Thymus (tissue), 11 donors: ENCODE results near the gene INTS3. TPM values are rescaled to one million over a fixed set of nuclear protein-coding genes. Genes with fewer than 3 reads are reported as not detected.

ENCODE experiments used
- DNase-seq, 9 donors: peaks; one replicate each; pipeline ENCODE4 v3.0.0-alpha.2; 2013; ENCODE audit warnings: low spot score in 9 of 9, low read depth in 6 of 9, missing footprints in 1 of 9
- H3K27ac ChIP-seq, 2 donors: one replicate each; pipeline ENCODE4 v1.5.1; 2013; ENCODE audit warnings: control low read depth in 1 of 2, low read depth in 1 of 2, low read length in 1 of 2, mild to moderate bottlenecking in 1 of 2, moderate library complexity in 1 of 2
- H3K27me3 ChIP-seq, 2 donors: one replicate each; pipeline ENCODE4 v1.5.1; 2013; ENCODE audit warnings: low read length in 1 of 2; ENCODE audit not compliant: control insufficient read depth in 2 of 2, insufficient read depth in 1 of 2
- H3K36me3 ChIP-seq, 2 donors: one replicate each; pipeline ENCODE4 v1.5.1; 2013; ENCODE audit warnings: low read length in 1 of 2, mild to moderate bottlenecking in 1 of 2, moderate library complexity in 1 of 2; ENCODE audit not compliant: control insufficient read depth in 2 of 2, insufficient read depth in 2 of 2
- H3K4me1 ChIP-seq, 2 donors: one replicate each; pipeline ENCODE4 v1.5.1; 2013; ENCODE audit warnings: low read length in 2 of 2; ENCODE audit not compliant: control insufficient read depth in 2 of 2, insufficient read depth in 2 of 2
- H3K4me3 ChIP-seq, 2 donors: one replicate each; pipeline ENCODE4 v1.5.1; 2013; ENCODE audit warnings: low read length in 2 of 2, control low read depth in 1 of 2, mild to moderate bottlenecking in 1 of 2
- H3K9me3 ChIP-seq, 2 donors: one replicate each; pipeline ENCODE4 v1.5.1; 2013; ENCODE audit warnings: low read length in 1 of 2, mild to moderate bottlenecking in 1 of 2; ENCODE audit not compliant: control insufficient read depth in 2 of 2, insufficient read depth in 1 of 2
- WGBS: extraction: QIAGEN DNeasy Blood & Tissue Kit; methylation state at CpG from one replicate; pipeline ENCODE4 v1.1.7; 2013; 5-methylcytosine and 5-hydroxymethylcytosine counted together
- polyA plus RNA-seq: library from polyadenylated mRNA; stranded (reverse); fragments of 200-250 nt; gene quantifications from one replicate; pipeline ENCODE4 v1.2.3, GENCODE V29; 2013
- total RNA-seq: library from RNA; stranded (reverse); fragments of 120-200 nt; gene quantifications from one replicate; pipeline ENCODE4 v1.2.4, GENCODE V29; 2013
- donor health status: healthy.

Gene INTS3
- total and polyA plus RNA-seq, 2 donors: 18.2 to 59.9 TPM

- no peak for DNase-seq
- Histone ChIP-seq H3K36me3 (peaks cover 55 to 91% of the 10 kb centered on the region in 2 donors), H3K9me3 (no peaks in the 10 kb centered on the region), H3K27ac (no peak overlapping the region), H3K4me3 (no peak overlapping the region), H3K4me1 (no peaks in the 10 kb centered on the region), H3K27me3 (no peaks in the 10 kb centered on the region)
- 90% methylated on average over 2 of the region's 2 CpGs for WGBS
Measured at GRCh38 chr1:153748903-153749302, 21.1 kb downstream of the INTS3 start.

GRCh38 chr1:153749408-153750005 lies 21.7 kb downstream of the INTS3 start:
- Histone ChIP-seq H3K27ac (no peak overlapping the region), H3K4me3 (no peak overlapping the region), H3K27me3 (no peaks in the 10 kb centered on the region), H3K9me3 (no peaks in the 10 kb centered on the region), H3K36me3 (peaks cover 55 to 91% of the 10 kb centered on the region in 2 donors), H3K4me1 (no peaks in the 10 kb centered on the region)
- DNase-seq: peak; percentile 37 to 84 (median 58)
- 58% methylated on average over 6 of the region's 6 CpGs for WGBS

DNA sequence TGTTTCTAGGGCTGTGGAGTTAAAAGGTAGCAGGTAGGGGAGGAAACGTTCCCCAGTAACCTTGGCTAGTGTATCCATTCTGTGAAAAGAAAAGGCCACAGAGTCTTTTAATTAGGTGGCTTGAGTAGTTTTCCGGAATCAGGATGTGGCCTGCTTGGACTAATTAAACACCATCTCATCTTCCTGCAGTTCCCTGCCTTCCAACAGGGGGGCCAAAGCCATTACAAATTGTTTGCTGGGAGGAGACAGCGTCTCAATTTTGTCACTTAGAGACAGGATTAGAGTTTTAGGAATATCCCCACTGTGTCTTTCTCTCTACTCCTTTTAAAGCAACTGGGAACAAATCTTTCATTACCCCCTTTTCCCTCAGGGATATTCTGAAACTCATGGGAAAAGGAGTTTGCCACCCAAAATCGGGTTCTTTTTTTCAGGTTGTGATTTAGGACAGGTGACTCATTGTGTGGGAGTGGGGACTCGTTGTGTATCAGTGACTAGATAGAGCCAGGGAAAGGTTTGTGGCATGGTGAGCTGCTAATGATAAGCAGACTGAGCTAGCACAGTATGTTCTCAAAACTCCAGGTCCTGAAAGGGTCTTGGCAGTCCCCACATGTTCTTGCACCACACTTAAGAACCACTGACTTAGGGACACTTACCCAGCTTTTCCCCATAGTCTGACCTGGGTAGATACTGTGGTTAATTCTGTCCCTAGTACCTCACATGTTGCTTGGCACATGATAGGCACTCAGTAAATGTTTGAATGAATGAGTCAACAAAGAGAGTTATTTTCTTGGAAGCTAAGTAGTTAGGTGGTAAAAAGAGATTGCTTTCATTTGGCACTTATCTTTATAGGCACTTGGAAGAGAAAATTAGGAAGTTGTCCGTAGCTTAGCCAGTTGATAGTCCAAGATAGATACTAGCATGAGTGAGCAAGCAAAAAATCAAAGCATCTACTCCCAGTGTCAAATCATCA lies 22.5 kb downstream of the INTS3 start:
- H3K27me3 ChIP-seq: no peaks in the 10 kb centered on the region
- no peaks in the 10 kb centered on the region for H3K4me1 ChIP-seq
- 93% methylated on average over 6 of the region's 6 CpGs for WGBS
- no peak for DNase-seq
- H3K36me3 ChIP-seq: peaks cover 55 to 91% of the 10 kb centered on the region in 2 donors
- H3K27ac ChIP-seq: no peak overlapping the region
- no peak overlapping the region for H3K4me3 ChIP-seq
- no peaks in the 10 kb centered on the region for H3K9me3 ChIP-seq

DNA sequence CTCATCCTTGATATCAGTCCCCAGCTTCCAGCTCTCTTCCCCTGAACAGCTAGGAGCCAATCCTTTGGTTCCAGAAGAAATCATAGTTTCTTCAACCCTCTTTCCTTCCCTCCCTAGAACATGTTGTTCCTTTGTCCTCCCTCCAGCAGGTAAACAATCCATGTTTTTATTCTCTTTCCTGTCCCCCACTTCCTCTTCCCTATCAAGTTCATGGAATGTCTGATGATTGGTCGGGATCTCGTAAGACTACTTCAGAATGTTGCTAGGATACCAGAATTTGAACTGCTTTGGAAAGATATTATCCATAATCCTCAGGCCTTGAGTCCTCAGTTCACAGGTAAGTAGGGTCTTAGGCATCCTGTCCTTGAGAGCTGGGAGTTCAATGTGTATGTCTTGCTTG lies 24.2 kb downstream of the INTS3 start:
- H3K27ac ChIP-seq: no peak overlapping the region
- no peaks in the 10 kb centered on the region for H3K4me1 ChIP-seq
- WGBS: 97% methylated on average over 2 of the region's 2 CpGs
- H3K36me3 ChIP-seq: peaks cover 42 to 83% of the 10 kb centered on the region in 2 donors
- H3K9me3 ChIP-seq: no peaks in the 10 kb centered on the region
- H3K27me3 ChIP-seq: no peaks in the 10 kb centered on the region
- H3K4me3 ChIP-seq: no peak overlapping the region
- no peak for DNase-seq

GRCh38 chr1:153752571-153753195 lies 24.8 kb downstream of the INTS3 start:
- H3K27me3 ChIP-seq: no peaks in the 10 kb centered on the region
- peaks cover 40 to 83% of the 10 kb centered on the region in 2 donors for H3K36me3 ChIP-seq
- no peak overlapping the region for H3K27ac ChIP-seq
- WGBS: 90% methylated on average over 8 of the region's 8 CpGs
- H3K9me3 ChIP-seq: no peaks in the 10 kb centered on the region
- DNase-seq: no peak
- H3K4me1 ChIP-seq: no peaks in the 10 kb centered on the region
- no peak overlapping the region for H3K4me3 ChIP-seq

GRCh38 chr1:153754266-153754665 lies 26.4 kb downstream of the INTS3 start:
- H3K36me3 ChIP-seq: peaks cover 43 to 79% of the 10 kb centered on the region in 2 donors
- 96% methylated on average over 2 of the region's 2 CpGs for WGBS
- DNase-seq: no peak
- H3K27me3 ChIP-seq: no peaks in the 10 kb centered on the region
- H3K4me1 ChIP-seq: no peaks in the 10 kb centered on the region
- H3K9me3 ChIP-seq: no peaks in the 10 kb centered on the region
- no peak overlapping the region for H3K27ac ChIP-seq
- H3K4me3 ChIP-seq: no peak overlapping the region

- peaks cover 59 to 71% of the 10 kb centered on the region in 2 donors for H3K36me3 ChIP-seq
- H3K9me3 ChIP-seq: no peaks in the 10 kb centered on the region
- 97% methylated on average over 4 of the region's 4 CpGs for WGBS
- DNase-seq: no peak
- no peak overlapping the region for H3K27ac ChIP-seq
- no peaks in the 10 kb centered on the region for H3K4me1 ChIP-seq
- no peak overlapping the region for H3K4me3 ChIP-seq
- H3K27me3 ChIP-seq: no peaks in the 10 kb centered on the region
Measured at GRCh38 chr1:153760440-153760839, 32.6 kb downstream of the INTS3 start.

DNA sequence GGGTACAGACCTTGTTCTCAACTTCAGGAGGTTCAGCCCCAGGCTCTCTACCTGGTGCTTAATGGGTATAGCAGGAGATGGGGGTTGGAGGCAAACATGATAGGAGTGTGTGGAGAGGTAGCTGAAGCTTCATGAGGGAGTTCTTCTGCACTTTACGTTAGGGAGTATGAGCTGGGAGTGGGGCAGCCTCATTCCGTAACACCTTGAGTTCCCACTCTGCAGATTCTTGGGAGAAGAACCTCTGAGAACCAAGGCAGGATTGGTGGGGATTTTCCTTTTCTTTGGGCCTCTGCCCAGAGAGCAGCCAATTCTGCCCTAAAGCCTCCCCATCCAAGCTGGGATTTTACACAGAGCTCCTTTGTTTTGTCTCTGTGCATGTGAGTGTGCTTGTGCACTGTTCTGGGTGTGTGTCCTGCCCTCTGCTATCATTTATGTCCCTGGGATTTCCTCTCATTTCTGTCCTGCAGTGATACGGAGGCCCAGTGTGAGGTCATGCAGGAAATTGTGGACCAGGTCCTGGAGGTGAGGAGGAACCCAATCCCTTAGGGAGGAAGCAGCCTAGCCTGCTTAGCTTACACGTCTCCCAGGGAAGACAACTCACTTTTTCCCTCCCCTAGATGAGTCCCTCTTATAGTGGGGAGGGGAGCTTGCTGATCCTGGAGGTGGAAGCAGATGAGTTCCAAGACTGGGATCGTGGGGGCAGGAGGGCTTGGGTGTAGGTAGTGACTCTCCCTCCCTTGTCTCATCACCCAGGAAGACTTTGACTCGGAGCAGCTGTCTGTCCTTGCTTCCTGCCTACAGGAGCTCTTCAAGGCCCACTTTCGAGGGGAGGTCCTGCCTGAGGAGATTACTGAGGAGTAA lies 35.7 kb downstream of the INTS3 start:
- Histone ChIP-seq H3K4me1 (no peaks in the 10 kb centered on the region), H3K9me3 (no peaks in the 10 kb centered on the region), H3K36me3 (peaks cover 61 to 79% of the 10 kb centered on the region in 2 donors), H3K27ac (no peak overlapping the region), H3K4me3 (no peak overlapping the region), H3K27me3 (no peaks in the 10 kb centered on the region)
- no peak for DNase-seq
- WGBS: 96% methylated on average over 7 of the region's 7 CpGs
